Activated effector memory CD4-positive, alpha-beta T cell treated with Interleukin-2 at 50 U/mL for 16 hours (primary cell): ENCODE measurements around the gene EXD3.

Source experiments
- DNase-seq: peaks from one replicate; pipeline ENCODE4 v3.0.0-alpha.2; 2020

Gene EXD3

DNA sequence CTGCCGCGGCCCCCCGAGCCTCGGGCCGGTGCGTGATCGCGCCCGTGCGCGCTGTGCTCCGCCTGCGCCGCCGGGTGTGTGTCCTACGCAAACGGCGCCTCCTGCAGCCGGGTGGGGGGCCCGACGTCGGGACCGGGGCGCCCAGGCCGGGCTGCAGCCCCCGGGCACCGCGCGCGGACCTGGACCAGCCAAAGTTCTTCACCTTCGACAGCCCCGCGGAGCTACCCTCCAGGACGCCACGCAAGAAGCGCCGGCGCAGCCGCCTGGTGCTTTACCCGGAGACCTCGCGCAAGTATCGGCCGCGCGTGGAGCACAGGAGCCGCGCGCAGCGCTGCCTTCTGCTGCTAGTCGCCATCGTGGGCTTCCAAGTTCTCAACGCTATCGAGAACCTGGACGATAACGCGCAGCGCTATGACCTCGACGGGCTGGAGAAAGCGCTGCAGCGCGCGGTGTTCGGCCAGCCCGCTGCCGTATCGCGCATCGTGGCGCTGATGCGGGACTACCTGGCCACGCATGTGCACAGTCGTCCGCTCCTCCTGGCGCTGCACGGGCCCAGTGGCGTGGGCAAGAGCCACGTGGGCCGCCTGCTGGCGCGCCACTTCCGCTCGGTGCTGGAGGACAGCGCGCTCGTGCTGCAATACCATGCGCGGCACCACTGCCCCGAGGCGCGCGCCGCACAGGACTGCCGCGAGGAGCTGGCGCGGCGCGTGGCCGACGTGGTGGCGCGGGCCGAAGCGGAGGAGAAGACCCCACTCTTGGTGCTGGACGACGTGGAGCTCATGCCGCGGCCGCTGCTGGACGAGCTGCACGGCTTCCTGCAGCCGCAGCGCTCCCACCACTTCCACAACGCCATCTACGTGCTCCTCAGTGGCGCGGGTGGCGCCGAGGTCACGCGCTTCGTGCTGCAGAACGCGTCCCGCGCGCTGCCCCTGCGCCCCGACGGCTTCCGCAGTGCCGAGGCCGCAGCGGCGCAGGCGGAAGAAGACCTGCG lies 143.9 kb downstream of the EXD3 start:
- DNase-seq = no peak

DNA sequence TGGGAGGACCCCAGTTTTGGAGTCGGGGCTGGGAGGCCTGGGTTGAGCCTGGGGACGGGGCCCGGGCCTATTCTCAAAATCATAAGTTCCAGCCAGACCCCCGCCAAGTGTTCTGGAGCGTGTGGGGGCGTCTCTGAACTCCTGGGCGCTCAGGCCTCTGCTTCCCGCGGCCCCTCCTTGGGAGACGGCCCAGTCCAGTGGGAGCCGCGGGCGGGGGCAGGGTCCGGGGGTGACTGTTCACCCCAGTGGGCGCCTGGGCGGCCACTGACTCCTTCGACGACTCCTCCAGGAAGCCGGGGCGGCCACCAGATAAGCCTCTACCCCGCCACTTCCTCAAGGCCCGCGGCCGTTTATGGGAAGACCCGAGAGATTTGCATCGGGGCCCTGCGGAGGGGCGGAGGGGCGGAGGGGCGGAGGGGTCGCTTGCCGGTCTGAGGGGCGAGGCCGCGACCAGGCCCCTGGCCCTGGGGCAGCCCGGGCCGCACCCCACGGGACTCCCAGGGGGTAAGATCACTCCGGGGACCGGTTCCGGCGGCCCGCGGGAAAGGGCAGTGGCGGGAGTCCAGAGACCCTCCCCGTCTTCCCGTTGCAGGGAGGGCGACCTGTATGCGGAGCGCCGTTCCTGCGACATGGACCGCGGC lies 144.8 kb downstream of the EXD3 start:
- no peak for DNase-seq

DNA sequence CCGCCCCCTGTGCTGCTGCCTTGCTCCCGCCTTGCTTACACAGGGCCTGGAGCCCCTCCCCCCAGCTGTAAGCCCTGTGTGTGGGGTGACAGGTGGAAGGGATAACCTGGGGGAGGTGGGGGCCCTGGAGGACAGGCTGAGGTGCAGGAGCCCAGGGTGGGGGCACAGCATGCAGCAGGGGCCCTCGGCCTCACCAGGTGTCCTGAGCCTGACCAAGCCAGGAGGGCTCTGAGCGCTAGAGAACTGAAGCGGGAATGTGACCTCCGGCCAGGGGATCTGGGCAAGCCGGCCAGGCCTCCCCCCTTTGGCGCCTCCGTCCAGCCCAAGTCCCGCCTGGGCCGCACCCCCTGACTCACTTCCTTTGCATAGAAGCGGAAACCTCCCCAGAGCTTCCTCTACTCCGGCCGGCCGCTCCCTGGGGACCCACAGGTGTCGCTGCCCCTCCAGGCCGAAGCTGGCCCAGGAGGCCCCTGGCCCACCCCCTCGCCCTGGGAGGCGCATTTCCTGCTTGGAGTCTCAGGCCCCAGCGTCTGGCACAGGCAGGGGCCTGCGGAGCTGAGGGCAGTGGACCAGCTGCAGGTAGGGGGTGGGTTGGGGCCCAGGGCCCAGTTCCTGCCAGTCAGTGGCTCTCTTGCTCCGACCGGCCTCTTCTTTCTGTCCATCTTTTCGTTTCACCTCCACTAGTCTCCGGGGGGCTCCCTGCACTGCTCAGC lies 145.5 kb downstream of the EXD3 start, which contains the start of gene TOR4A:
TOR4A (plus strand) TSS at position 398 of the 713 bp plus-strand sequence. CDS start 964 bp downstream, outside the sequence.
- DNase-seq = no peak

DNA sequence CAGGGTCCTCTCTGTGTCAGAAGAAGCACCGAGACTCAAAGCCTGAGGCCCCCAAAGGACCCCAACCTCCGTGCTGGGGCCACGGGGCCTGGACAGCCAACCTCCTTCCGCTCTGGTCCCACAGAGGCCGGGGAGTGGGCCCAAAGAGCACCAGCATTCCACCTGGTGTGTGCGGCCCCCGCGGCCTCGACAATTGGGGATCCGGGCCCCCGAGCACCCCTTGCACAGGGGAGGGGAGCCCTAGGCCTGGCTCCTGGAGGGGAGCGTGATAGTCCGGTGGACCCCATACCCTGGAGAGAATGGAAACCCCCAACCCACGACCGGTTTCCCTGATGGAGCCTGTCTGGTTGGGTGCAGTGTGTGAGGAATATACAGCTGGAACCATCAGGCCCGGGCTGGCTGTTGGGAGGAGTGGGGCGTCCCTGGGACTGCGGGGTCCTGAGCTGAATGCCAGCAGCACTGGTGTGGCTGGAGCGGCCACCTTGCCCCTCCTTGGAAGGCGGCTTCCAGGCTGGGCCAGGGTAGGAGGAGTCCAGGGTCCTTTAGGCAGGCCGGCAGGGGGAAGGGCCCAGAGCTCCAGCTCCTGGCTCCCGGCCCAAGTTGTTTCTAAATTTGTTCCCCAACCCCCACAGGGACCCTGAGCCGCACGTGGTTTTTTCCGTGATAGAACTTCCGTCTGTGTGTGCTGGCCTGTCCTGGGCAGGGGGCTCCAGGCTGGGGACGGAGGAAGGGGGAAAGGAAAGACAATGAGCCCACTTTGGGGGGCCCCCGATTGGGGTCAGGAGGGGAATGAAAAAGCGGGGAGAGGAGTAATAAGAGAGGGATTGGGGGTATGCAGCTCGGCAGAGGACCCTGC lies 146.3 kb downstream of the EXD3 start:
- DNase-seq = no peak

DNA sequence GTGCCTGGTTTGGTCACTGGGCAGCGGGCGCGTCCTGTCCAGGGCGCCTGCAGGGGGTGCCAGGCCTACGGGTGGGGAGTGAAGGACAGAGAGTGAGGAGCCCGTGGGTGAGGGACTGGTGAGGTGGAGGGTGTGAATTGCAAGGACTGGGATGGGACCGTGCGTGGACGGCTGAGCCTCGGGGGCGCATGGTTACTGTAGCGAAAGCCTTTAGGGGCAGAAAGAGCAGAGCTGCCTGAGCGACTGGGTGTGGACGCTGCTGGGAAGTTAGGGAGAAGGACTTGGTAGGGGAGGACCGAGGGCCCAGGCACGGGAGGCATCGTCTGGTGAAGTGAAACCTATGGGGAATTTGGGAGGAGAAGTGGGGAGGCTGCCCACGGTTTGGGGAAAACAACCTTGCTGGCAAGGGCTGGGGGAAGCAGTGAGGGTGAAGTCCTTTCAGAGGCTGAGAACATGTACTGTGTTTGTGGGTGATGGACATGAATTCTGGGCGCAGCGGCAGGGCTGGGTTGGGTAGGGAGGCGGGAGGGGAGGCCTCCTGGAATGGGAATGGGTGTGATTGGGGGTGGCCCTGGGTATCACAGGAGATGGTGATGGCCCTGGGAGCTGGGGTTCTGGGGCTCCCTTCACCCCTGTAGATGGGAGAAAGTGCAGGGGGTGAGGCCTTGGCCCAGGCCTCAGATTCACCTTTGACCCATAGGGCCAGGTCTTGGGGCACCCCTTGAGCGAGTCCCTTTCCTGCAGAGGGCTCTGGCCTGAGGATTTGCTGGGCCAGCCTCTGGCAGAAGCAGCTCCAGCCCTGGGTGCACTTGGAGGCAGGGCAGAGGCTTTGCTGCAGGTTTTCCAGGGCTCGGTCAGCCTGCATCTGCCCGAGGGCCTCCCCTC lies 147.1 kb downstream of the EXD3 start:
- no peak for DNase-seq

DNA sequence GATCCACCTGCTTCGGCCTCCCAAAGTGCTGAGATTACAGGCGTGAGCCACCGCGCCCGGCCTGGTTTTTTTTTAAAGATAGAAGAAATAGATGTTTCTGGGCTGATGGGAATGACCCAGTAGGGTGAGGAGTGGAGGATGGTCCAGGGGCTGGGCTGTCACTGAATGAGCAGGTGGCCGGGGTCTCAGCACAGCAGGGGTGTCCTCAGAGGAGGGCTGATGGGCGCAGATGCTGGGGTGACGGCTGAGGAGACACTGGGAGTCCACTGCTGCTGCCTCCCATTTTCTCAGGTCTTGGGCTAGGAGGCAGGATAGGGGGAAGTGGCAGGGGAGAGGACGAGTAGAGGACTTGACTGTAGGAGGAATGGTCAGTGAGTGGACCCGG lies 147.8 kb downstream of the EXD3 start:
- no peak for DNase-seq

DNA sequence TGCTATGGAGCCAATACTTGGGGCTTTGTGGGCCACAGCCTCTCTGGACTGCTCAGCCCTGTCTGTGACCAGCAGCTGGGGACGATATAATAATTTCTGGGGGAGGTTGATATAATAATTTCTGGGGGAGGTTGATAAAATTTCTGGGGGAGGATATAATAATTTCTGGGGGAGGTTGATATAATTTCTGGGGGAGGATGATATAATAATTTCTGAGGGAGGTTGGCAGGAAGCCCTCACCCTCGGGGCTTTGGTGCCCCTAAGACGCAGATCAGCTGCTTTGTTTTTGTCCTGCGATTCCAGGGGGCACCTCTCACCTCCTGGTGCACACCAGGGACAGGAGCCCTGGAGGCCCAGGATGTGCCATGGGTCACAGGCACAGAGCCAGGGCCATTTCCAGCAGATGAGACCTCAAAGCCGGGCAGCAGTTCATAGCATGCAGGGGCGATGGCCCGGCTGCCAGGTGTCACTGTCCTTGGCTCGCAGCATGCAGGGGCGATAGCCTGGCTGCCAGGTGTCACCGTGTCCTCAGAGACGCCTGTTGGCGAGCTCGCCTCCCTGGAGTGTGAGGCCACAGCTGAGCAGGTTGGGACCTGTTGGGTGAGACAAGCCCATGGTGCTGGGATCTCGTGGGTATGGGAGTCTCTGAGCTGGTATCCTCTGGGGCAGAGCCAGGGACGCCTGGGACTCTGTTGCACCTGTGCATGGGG lies 149.2 kb downstream of the EXD3 start:
- no peak for DNase-seq

DNA sequence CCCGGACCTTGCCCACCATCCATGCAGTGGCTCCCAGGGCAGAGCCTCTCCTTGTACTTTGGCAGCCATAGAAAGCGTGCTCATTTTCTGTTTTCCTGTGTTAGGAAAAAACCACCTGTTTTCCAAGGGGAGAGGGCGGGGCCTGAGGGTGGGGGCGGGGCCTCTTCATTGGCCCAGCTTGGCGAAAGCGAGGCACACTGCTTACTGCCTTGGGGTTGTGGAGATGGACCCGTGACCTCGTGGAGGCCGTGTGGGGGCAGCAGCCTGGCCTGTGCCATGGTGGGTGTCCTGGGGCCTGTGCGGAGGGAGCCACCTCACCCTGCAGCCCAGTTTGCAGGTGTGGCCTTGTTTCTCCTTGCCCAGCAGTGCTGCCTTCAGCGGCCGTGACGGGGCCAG lies 149.9 kb downstream of the EXD3 start:
- DNase-seq = no peak

DNA sequence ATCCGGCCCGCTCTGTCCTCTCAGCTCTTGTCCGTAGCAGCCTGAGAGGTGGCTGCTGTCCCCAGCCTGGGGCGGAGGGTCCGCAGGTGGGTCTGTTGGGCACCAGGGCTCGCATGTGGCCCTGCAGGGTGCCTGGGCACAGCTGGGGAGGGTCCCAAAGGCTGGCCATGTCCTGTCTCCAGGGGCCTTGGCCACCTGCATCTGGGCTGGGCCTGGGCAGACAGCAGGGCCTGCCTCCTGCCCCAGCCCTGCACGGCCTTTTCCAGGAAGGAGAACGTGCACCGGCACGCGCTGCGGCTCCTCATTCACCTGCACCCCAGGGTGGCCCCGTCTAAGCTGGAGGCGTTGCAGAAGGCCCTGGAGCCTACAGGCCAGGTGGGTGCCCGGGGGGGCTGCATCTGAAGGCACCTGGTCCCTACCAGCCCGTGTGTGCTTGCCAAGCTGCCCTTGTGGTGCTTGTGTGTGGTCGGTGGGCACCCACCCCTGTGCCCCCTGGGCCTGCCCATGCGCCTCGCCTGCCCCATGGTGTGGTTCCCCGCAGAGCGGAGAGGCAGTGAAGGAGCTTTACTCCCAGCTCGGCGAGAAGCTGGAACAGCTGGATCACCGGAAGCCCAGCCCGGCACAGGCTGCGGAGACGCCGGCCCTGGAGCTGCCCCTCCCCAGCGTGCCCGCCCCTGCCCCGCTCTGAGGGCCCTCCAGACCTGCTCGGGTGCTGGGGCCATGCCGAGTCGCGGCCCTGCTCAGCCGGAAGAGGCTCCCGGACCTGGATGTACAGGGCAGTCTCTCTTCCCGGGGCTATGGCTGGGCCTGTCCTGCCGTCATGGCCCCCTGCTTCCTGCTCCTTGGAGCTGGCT lies 150.5 kb downstream of the EXD3 start:
- no peak for DNase-seq

DNA sequence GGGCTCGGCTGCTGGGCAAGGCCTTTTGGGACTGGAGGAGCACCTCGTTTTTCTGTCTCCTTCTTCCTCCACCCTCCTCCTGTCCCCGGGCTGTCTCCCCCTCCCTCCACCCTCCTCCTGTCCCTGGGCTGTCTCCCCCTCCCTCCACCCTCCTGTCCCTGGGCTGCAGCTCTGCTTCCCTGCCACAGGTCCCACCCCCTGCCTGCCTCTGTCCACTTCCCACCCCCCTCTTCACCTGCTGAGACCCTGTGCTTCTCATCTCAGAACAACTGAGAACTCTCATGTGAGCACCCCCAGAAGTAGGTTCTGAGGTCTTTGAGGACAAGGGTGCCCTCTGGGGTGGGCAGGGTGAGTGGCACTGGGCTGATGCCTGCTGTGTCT lies 151.3 kb downstream of the EXD3 start:
- no peak for DNase-seq

DNA sequence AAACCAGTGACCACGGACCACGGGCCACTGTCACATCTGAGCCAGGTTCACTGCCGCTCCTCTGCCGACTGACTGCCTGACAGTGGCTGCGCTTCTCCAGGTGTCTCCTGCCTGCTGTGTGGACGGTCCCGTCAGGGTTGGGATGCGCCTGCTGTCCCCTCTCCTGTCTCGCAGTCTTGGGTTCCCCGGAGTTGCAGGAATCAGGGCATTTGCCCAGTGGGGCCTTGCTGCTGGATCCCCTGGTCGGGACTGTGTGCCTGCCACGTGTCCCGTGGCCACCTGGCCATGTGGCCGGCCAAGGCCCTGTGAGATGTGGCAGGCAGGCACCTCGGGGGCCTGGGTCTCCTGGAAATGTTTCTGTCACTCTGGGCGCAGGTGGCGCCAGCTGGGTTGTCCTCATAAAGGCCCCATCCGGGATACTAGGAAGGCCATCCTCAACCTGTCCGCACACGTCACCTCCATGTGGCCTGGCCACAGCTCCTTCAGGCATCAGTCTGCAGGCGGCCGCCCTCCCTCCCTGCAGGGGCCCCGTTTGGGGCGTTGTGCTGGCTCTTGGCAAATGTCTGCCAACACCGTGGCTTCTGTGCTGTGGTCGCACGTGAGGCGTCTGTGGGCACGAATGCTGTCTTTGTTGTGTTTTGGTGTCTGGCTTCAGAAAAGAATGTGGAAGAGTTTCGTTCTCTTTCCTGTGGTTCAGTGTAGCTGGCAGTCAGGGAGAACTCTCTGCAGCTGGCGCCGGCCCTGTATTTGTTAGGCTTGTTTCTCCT lies 151.8 kb downstream of the EXD3 start:
- DNase-seq = no peak

DNA sequence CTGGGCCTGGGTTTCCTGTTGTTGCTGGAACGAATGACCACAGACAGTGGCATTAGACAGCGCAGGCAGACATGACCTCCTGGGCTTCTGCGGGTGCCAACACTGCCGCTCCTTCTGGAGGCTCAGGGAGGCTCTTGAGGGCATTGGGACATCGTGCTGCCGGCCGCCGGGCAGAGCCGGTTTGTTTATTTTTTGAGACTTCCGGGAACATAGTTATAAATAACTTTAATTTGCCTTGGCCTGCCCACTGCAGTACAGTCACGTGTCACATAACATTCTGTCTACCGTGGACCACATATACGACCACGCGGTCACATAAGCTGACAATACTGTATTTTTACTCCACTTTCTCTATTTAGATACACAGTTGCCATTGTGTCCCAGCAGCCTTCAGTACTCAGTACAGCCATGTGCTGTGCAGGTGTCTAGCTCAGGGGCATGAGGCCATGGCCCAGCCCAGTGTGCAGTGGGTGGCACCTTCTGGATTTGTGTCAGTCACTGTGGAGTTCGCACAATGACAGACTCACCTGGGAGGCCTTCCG lies 153.7 kb downstream of the EXD3 start:
- no peak for DNase-seq

DNA sequence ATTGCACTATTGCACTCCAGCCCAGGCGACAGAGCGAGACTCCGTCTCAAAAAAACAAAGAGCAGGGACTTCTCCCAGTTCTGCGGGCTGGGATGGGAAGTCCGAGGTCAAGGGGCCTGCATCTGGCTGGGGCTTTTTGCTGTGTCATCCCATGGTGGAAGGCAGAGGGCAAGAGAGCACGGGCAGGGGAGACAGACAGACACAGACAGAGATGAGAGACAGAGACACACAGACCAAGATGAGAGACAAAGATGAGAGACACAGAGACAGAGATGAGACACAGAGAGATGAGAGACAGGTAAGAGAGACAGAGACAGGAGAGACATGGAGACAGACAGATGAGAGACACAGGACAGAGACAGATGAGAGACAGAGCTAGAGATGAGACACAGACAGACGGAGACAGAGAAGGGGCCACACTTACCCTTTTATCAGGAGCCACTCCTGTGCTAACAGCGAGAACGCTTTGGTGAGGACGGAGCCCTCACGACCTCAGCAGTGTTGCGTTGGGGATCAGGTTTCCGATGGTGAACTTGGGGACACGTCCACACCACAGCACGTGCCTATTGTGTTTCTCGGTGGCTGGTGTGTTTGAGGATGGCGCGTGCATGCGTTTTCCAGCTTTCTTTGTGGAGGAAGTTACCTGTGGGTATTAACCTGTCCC lies 154.3 kb downstream of the EXD3 start:
- no peak for DNase-seq

DNA sequence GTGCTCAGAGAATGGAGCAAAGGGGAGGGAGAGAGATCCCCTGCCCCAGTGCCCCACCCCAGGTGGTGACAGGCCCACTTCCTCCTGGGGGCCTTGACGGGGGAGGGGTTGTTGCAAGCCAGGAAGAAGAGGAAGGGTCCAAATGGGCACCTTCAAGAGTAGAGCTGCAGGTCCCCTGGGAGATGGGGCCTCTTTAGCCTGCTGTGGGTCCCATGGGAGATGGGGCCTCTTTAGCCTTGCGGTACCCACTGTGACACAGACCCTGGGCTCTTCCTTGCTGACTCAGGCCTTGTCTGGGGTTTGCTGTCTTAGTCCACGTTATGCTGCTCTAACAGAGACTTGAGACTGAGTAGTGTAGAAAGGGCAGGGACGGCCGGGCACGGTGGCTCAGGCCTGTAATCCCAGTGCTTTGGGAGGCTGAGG lies 155.0 kb downstream of the EXD3 start:
- DNase-seq = no peak

DNA sequence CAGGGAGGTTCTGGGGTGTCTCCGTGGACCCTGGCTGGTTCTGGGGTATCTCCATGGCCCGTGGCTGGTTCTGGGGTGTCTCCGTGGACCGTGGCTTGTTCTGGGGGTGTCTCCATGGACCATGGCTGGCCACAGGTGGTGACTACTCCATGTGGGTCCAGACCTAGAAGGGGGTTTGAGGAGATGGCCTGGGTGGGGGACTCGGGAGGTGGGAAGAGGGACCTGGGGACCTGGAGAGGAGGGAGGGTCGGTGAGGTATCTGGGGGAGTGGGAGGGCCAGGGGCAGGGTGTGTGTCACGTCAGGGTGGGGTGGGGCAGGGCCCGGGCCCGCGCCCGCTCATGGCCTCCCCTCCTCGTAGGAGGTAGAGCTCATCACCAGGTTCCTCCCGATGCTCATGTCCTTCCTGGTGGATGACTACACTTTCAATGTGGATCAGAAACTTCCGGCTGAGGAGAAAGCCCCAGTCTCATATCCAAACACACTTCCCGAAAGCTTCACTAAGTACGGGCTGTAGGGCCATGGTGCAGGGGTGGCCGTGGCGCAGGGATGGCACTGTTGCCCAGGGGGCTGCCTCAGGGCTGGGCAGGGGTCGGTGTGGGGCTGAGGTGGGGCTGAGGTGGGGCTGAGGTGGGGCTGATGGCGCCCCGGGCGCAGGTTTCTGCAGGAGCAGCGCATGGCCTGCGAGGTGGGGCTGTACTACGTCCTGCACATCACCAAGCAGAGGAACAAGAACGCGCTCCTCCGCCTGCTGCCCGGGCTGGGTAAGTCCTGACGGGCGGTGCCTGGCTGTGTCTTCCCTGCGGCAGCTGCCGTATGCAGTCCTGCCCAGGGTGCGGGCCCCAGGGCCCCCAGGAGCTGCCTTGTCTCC lies 156.1 kb downstream of the EXD3 start:
- no peak for DNase-seq

DNA sequence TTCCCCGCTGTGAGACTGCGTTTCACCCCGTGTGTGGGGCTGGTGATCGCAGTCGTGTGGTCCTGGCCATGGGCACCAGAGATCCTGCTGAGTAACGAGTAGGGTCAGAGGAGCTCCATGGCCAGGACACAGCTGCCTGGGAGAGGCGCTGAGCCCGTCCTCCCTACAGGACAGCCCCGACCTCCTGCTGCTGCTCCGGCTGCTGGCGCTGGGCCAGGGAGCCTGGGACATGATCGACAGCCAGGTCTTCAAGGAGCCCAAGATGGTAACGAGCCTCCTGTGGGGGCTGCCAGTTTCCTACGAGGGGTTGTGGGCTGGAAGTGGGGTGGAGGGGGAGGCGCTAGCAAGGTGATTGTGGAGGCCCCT lies 156.8 kb downstream of the EXD3 start:
- no peak for DNase-seq

DNA sequence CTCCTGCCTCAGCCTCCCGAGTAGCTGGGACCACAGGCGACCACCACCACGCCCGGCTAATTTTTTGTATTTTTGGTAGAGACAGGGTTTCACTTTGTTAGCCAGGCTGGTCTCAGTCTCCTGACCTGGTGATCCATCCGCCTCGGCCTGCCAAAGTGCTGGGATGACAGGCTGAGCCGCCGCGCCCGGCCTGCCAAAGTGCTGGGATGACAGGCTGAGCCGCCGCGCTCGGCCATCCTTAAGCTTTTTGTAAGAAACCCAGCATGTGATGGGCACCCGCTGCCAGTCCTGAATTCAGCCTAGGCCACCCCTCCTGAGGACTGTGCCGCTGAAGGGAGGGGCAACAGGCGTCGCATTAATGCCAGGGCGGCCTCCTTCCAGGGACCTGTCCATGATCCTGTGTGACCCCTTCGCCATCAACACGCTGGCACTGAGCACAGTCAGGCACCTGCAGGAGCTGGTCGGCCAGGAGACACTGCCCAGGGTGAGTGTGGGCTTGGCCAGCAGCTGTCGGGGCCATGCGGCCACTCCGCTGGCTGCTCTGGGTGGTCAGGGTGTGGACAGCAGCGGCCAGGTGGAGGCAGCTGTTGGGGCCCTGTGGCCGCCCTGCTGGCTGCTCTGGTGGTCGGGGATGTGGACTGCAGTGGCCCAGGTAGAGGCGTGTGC lies 157.3 kb downstream of the EXD3 start:
- no peak for DNase-seq
